H9 (cell line): Measurements from ENCODE around the gene CDRT4. TPM values are rescaled to one million over a fixed set of nuclear protein-coding genes. Genes with fewer than 3 reads are reported as not detected.

Source experiments
- DNase-seq: peaks from one replicate; pipeline ENCODE4 v3.0.0-alpha.2; 2017
- H2AFZ ChIP-seq: one replicate; pipeline ENCODE4 v1.6.1; 2013; ENCODE audit warnings: mild to moderate bottlenecking, low read length, control low read depth, moderate library complexity
- H2AK5ac ChIP-seq: 2 replicates; pipeline ENCODE4 v1.6.1; 2013; ENCODE audit warnings: low read length, control low read depth, mixed read lengths; ENCODE audit not compliant: insufficient read length
- H2BK120ac ChIP-seq: one replicate; pipeline ENCODE4 v1.6.1; 2013; ENCODE audit warnings: low read depth, mild to moderate bottlenecking, low read length, control low read depth, inconsistent platforms; ENCODE audit not compliant: poor library complexity, severe bottlenecking
- H2BK12ac ChIP-seq: 2 replicates; pipeline ENCODE4 v1.6.1; 2013; ENCODE audit warnings: low read length, control low read depth, mixed read lengths, low read depth; ENCODE audit not compliant: insufficient read length
- H2BK15ac ChIP-seq: 2 replicates; pipeline ENCODE4 v1.6.1; 2013; ENCODE audit warnings: low read depth, low read length, control low read depth
- H2BK20ac ChIP-seq: one replicate; pipeline ENCODE4 v1.6.1; 2013; ENCODE audit warnings: low read depth, mild to moderate bottlenecking, low read length, control low read depth, inconsistent platforms; ENCODE audit not compliant: poor library complexity, severe bottlenecking
- H2BK5ac ChIP-seq: 2 replicates; pipeline ENCODE4 v1.6.1; 2013; ENCODE audit warnings: low read length, control low read depth, mixed read lengths; ENCODE audit not compliant: insufficient read length
- H3K14ac ChIP-seq: 2 replicates; pipeline ENCODE4 v1.6.1; 2013; ENCODE audit warnings: low read length, control low read depth; ENCODE audit not compliant: insufficient read depth
- H3K18ac ChIP-seq: 2 replicates; pipeline ENCODE4 v1.6.1; 2013; ENCODE audit warnings: low read depth, mild to moderate bottlenecking, mixed read lengths, low read length, control low read depth; ENCODE audit not compliant: insufficient read length
- H3K23ac ChIP-seq: 2 replicates; pipeline ENCODE4 v1.6.1; 2013; ENCODE audit warnings: low read length, control low read depth, mixed read lengths, low read depth; ENCODE audit not compliant: insufficient read length
- H3K23me2 ChIP-seq: 2 replicates; pipeline ENCODE4 v1.6.1; 2013; ENCODE audit warnings: low read depth, mild to moderate bottlenecking, mixed read lengths, low read length, control low read depth; ENCODE audit not compliant: insufficient read length, poor library complexity, severe bottlenecking
- H3K27ac ChIP-seq: 2 replicates; pipeline ENCODE4 v1.5.1; 2013; ENCODE audit warnings: low read length, control low read depth, mixed read lengths, low read depth; ENCODE audit not compliant: insufficient read length
- H3K27me3 ChIP-seq: 2 replicates; pipeline ENCODE4 v1.6.1; 2013; ENCODE audit warnings: low read length, control low read depth, inconsistent platforms; ENCODE audit not compliant: insufficient read depth
- H3K4ac ChIP-seq: 2 replicates; pipeline ENCODE4 v1.6.1; 2013; ENCODE audit warnings: low read depth, mild to moderate bottlenecking, control low read depth, inconsistent platforms, low read length, moderate library complexity
- H3K4me1 ChIP-seq: 2 replicates; pipeline ENCODE4 v1.6.1; 2013; ENCODE audit warnings: low read length, control low read depth, inconsistent platforms; ENCODE audit not compliant: insufficient read depth
- H3K4me2 ChIP-seq: 2 replicates; pipeline ENCODE4 v1.6.1; 2013; ENCODE audit warnings: low read length, control low read depth, mixed read lengths; ENCODE audit not compliant: insufficient read length, insufficient read depth
- H3K56ac ChIP-seq: 2 replicates; pipeline ENCODE4 v1.6.1; 2013; ENCODE audit warnings: low read depth, mild to moderate bottlenecking, mixed read lengths, low read length, control low read depth; ENCODE audit not compliant: insufficient read length
- H3K79me1 ChIP-seq: 2 replicates; pipeline ENCODE4 v1.6.1; 2013; ENCODE audit warnings: low read depth, mild to moderate bottlenecking, moderate library complexity, low read length, control low read depth, inconsistent platforms; ENCODE audit not compliant: insufficient read depth, poor library complexity, severe bottlenecking
- H3K79me2 ChIP-seq: 2 replicates; pipeline ENCODE4 v1.6.1; 2013; ENCODE audit warnings: low read length, control low read depth, inconsistent platforms; ENCODE audit not compliant: insufficient read depth
- H3K9ac ChIP-seq: 2 replicates; pipeline ENCODE4 v1.6.1; 2013; ENCODE audit warnings: low read length, control low read depth, mixed read lengths; ENCODE audit not compliant: insufficient read length; ENCODE audit errors: extremely low read depth
- H3K9me3 ChIP-seq: one replicate; pipeline ENCODE4 v1.6.1; 2013; ENCODE audit warnings: low read depth, low read length, inconsistent platforms; ENCODE audit not compliant: control insufficient read depth
- H3T11ph ChIP-seq: one replicate; pipeline ENCODE4 v1.6.1; 2013; ENCODE audit warnings: mild to moderate bottlenecking, low read length, control low read depth, inconsistent platforms
- H4K20me1 ChIP-seq: one replicate; pipeline ENCODE4 v1.6.1; 2013; ENCODE audit not compliant: control insufficient read depth, insufficient read length, insufficient read depth
- H4K5ac ChIP-seq: 2 replicates; pipeline ENCODE4 v1.6.1; 2013; ENCODE audit warnings: low read depth, mild to moderate bottlenecking, mixed read lengths, low read length, control low read depth; ENCODE audit not compliant: insufficient read length
- H4K8ac ChIP-seq: replicated peaks from 2 replicates; pipeline ENCODE4 v1.6.1; 2013; ENCODE audit warnings: low read length, control low read depth, mixed read lengths, low read depth; ENCODE audit not compliant: insufficient read length
- H4K91ac ChIP-seq: 2 replicates; pipeline ENCODE4 v1.6.1; 2013; ENCODE audit warnings: low read depth, mild to moderate bottlenecking, moderate library complexity, mixed read lengths, low read length, control low read depth; ENCODE audit not compliant: insufficient read length
- H3K27ac Mint-ChIP-seq, 3 experiments: 2 replicates in 2 of 3; 3 replicates in 1 of 3; pipeline ENCODE4 v1.8.0; 2020 to 2021; ENCODE audit warnings: mixed read lengths in 3 of 3, mild to moderate bottlenecking in 1 of 3, moderate library complexity in 1 of 3
- H3K27me3 Mint-ChIP-seq: 2 replicates; pipeline ENCODE4 v1.8.0; 2021; ENCODE audit warnings: low read depth, mild to moderate bottlenecking, moderate library complexity, mixed read lengths
- H3K36me3 Mint-ChIP-seq, 3 experiments: 2 replicates in 2 of 3; 3 replicates in 1 of 3; pipeline ENCODE4 v1.8.0; 2020 to 2021; ENCODE audit warnings: low read depth in 3 of 3, mixed read lengths in 3 of 3; ENCODE audit not compliant: insufficient read depth in 1 of 3
- H3K4me1 Mint-ChIP-seq, 2 experiments: 2 replicates each; pipeline ENCODE4 v1.8.0; 2020; ENCODE audit warnings: mixed read lengths in 2 of 2
- H3K4me3 Mint-ChIP-seq, 2 experiments: 2 replicates in 1 of 2; 3 replicates in 1 of 2; pipeline ENCODE4 v1.8.0; 2020 to 2021; ENCODE audit warnings: mild to moderate bottlenecking in 2 of 2, mixed read lengths in 2 of 2, moderate library complexity in 1 of 2
- H3K9me3 Mint-ChIP-seq, 2 experiments: 2 replicates in 1 of 2; 3 replicates in 1 of 2; pipeline ENCODE4 v1.8.0; 2020; ENCODE audit warnings: mild to moderate bottlenecking in 2 of 2, mixed read lengths in 2 of 2, moderate library complexity in 1 of 2
- CTCF ChIP-seq: fragments of 200-600 bp; sonication (generic); conservative IDR thresholded peaks from 3 replicates; pipeline ENCODE4 v1.8.0; 2021; ENCODE audit warnings: antibody characterized with exemption, mild to moderate bottlenecking
- WGBS: extraction: QIAGEN DNeasy Blood & Tissue Kit; methylation state at CpG from one replicate; pipeline ENCODE4 v1.1.7; 2013; ENCODE audit warnings: missing lambda C conversion rate, low lambda C conversion rate, mixed read lengths; ENCODE audit not compliant: insufficient read length; ENCODE audit errors: extremely low coverage; 5-methylcytosine and 5-hydroxymethylcytosine counted together
- total RNA-seq: library from RNA; stranded (reverse); gene quantifications from 2 replicates; pipeline ENCODE4 v1.2.1, GENCODE V29; 2021

CDRT4 gene
- total RNA-seq, 1 experiment from 2014 or later = 3.8 TPM

DNA sequence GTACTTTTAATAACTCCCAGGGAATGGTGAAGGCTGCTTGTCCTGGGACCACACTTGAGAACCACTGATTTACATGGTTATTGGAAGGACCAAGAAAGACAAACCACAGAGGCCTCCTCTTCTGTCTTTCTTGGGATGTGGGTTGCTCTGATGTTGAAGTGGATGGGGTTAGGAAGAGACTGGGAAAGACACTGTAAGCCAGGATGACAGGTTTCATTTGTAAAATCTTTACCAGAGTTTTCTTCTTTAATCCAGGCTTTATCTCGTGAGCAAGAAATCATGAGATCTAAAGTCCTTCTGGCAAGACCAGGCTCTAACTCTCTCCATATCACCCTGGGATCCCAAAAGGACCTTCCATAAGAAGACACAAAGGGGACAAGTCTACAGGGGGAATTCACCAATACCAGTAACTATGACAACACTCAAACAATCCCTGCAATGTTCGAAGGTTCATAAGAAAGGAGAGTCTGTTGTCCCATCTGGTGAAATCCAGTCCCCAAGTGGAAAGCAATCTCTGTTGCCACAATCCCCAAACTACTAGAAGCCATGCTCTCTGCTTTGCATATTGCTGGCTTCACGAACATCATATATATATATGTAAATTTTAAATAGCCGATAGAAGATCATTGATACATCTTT, 44.8 kb upstream of the CDRT4 start:
- no peak overlapping the region for H3K4me3 Mint-ChIP-seq
- TF ChIP-seq CTCF = no peak
- no peak for DNase-seq
- Histone ChIP-seq H4K20me1 (no peaks in the 10 kb centered on the region), H2BK12ac (no peak overlapping the region), H3K23ac (no peak overlapping the region), H4K8ac (no peak overlapping the region), H3K9me3 (no peaks in the 10 kb centered on the region), H2BK120ac (no peak overlapping the region), H3K79me1 (no peaks in the 10 kb centered on the region), H3K27me3 (no peaks in the 10 kb centered on the region), H3K4me1 (no peaks in the 10 kb centered on the region), H3T11ph (no peak overlapping the region), H2AK5ac (no peak overlapping the region), H3K79me2 (no peaks in the 10 kb centered on the region), H3K14ac (no peak overlapping the region), H2BK20ac (no peak overlapping the region), H2BK5ac (no peak overlapping the region), H2BK15ac (no peak overlapping the region; the same call in 1 of the 2 replicates), H3K9ac (no peak overlapping the region), H3K27ac (no peak overlapping the region), H3K4ac (no peak overlapping the region), H2AFZ (no peak overlapping the region), H3K56ac (no peak overlapping the region), H4K5ac (no peak overlapping the region), H4K91ac (no peak overlapping the region), H3K23me2 (no peaks in the 10 kb centered on the region), H3K4me2 (no peak overlapping the region), H3K18ac (no peak overlapping the region)
- H3K4me1 Mint-ChIP-seq = 0 out of 4 replicates have a peak, but pooled peaks cover 0 to 2% of the 10 kb centered on the region in 2 experiments
- no peak overlapping the region for H3K27ac Mint-ChIP-seq
- peaks cover 29 to 52% (median 31%) of the 10 kb centered on the region in 3 experiments for H3K36me3 Mint-ChIP-seq
- H3K9me3 Mint-ChIP-seq = no peaks in the 10 kb centered on the region
- WGBS = no CpG with 5 or more reads among the region's 4 CpGs
- H3K27me3 Mint-ChIP-seq = no peaks in the 10 kb centered on the region
